Spleen (tissue), 7 donors: ENCODE measurements around the gene CFAP45.

Experiments used
- POLR2AphosphoS5 ChIP-seq, 3 donors: sonication (generic); formaldehyde crosslinking; IDR thresholded peaks; one replicate each; pipeline ENCODE4 v1.5.1; 2017; ENCODE audit warnings: antibody characterized with exemption in 3 of 3
- TF ChIP-seq, protein P1 (sequence below), 11 experiments: fragments of 200-600 bp in 7 of 11; fragments of 450-650 bp in 4 of 11; sonication (generic) in 4 of 11; IDR thresholded peaks in 8 of 11; conservative IDR thresholded peaks in 3 of 11; 1 replicate in 7 of 11; 2 replicates in 4 of 11; pipeline versions ENCODE4 v1.4.0 to v1.8.0; 2016 to 2021; ENCODE audit warnings: antibody characterized with exemption in 11 of 11, inconsistent platforms in 4 of 11, mild to moderate bottlenecking in 1 of 11
- donor health status: DM: no; HTN: no; CAD: no; lungs with moderate emphysema.
- donor health status: DM: no; HTN: no; CAD: no.
- donor health status: DM: no; HTN: no; CAD: no.

DNA sequence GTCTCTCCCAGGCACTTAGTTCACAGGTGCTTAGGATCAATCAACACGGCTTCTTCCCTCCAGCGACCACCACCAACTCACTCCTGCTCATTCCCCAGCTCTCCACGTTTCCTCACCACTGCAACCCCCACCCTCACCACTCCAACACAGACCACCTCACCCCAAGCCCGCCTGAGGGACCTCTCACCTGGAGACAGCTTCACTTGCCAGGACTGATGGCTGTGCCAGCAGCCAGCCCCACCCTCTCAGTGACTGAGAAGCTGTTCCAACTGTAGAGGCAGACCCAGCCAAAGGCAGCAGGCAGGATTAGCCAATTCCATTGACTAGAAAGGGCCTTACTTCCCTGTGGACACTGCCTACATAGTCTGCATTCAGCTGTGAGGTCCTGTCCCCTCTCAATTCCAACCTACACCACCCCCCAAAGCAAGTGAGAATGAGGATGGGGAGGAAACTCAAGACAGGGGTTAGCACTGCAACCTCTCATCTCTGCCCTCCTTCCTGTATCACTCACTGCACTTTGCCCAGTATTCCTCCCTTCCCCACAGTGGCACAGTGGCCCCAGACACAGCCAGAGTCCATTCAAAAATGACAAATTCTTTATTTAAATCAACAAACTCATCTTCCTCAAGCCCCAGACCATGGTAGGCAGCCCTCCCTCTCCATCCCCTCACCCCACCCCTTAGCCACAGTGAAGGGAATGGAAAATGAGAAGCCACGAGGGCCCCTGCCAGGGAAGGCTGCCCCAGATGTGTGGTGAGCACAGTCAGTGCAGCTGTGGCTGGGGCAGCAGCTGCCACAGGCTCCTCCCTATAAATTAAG is 17.8 kb upstream of the CFAP45 start:
- TF ChIP-seq, protein P1, sequence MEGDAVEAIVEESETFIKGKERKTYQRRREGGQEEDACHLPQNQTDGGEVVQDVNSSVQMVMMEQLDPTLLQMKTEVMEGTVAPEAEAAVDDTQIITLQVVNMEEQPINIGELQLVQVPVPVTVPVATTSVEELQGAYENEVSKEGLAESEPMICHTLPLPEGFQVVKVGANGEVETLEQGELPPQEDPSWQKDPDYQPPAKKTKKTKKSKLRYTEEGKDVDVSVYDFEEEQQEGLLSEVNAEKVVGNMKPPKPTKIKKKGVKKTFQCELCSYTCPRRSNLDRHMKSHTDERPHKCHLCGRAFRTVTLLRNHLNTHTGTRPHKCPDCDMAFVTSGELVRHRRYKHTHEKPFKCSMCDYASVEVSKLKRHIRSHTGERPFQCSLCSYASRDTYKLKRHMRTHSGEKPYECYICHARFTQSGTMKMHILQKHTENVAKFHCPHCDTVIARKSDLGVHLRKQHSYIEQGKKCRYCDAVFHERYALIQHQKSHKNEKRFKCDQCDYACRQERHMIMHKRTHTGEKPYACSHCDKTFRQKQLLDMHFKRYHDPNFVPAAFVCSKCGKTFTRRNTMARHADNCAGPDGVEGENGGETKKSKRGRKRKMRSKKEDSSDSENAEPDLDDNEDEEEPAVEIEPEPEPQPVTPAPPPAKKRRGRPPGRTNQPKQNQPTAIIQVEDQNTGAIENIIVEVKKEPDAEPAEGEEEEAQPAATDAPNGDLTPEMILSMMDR (IDR thresholded peaks at IDR 0.05 in 8 of 11, conservative IDR thresholded peaks at IDR 0.05 in 3 of 11) = no peak
- peak in 2 of 3 donors; percentile 33 to 34 for TF ChIP-seq POLR2AphosphoS5 (IDR thresholded peaks at IDR 0.05)
